ENCODE data around the gene TSC22D4. TPM values are rescaled to one million over a fixed set of nuclear protein-coding genes. Genes with fewer than 3 reads are reported as not detected.

Gene TSC22D4
- total RNA-seq, 2 experiments from 2014 or later: 38.5 to 75.4 TPM

DNA sequence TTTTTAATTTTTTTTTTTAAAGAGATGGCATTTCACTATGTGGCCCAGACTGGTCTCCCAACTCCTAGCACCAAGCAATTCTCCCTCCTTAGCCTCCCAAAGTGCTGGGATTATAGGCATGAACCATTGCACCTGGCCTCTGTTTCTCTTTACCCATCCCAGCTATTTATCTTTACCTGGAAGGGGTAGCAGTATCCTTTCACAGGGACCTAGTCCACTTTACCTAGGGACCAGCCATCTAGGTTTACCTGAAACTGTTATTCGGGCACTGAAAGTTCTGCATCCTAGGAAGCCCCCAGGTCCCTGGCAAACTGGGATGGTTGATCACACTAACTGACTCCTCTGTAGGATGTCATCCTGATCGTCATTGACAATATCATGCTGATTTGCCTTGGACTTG lies 38.3 kb upstream of the TSC22D4 start:
- BruUV-seq (replicated peaks): no TSS peak
- CTCF ChIA-PET (ENCODE audit: unreplicated experiment): no interaction called here
- peaks cover 30% of the 10 kb centered on the region for H3K4me1 ChIP-seq (ENCODE audit: insufficient read depth, low read length, poor library complexity, severe bottlenecking)
- no peaks in the 10 kb centered on the region for H3K9me3 ChIP-seq (ENCODE audit: low read length)
- no peaks in the 10 kb centered on the region for H3K36me3 ChIP-seq (ENCODE audit: insufficient read depth, low read length)
- no peak for DNase-seq (ENCODE audit: low spot score)
- no peaks in the 10 kb centered on the region for H3K79me2 ChIP-seq (ENCODE audit: insufficient read depth, low read depth, low read length)
- no peak overlapping the region for H2AFZ ChIP-seq (ENCODE audit: low read length)
- intact Hi-C loops (cut with micrococcal nuclease; ENCODE audit: unreplicated experiment): no loop called here
- H3K9me2 ChIP-seq (ENCODE audit: insufficient read depth, low read length): no peaks in the 10 kb centered on the region
- no peak overlapping the region for H3K27ac ChIP-seq (ENCODE audit: low read depth, low read length, poor library complexity, severe bottlenecking)
- TF ChIP-seq, protein P1, sequence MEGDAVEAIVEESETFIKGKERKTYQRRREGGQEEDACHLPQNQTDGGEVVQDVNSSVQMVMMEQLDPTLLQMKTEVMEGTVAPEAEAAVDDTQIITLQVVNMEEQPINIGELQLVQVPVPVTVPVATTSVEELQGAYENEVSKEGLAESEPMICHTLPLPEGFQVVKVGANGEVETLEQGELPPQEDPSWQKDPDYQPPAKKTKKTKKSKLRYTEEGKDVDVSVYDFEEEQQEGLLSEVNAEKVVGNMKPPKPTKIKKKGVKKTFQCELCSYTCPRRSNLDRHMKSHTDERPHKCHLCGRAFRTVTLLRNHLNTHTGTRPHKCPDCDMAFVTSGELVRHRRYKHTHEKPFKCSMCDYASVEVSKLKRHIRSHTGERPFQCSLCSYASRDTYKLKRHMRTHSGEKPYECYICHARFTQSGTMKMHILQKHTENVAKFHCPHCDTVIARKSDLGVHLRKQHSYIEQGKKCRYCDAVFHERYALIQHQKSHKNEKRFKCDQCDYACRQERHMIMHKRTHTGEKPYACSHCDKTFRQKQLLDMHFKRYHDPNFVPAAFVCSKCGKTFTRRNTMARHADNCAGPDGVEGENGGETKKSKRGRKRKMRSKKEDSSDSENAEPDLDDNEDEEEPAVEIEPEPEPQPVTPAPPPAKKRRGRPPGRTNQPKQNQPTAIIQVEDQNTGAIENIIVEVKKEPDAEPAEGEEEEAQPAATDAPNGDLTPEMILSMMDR (conservative IDR thresholded peaks at IDR 0.05; ENCODE audit: low read length): no peak
- TF ChIP-seq EZH2phosphoT487 (IDR thresholded peaks at IDR 0.05; ENCODE audit: borderline replicate concordance, low read depth, low read length): no peak
- POLR2A ChIA-PET: interaction anchor here (1.6 kb wide), 1 partner anchor 28 kb away, joined by 5 read pairs; no protein-coding TSS in a partner anchor
- H3K4me3 ChIP-seq (ENCODE audit: low read depth, low read length, poor library complexity, severe bottlenecking): no peak overlapping the region
- no peak overlapping the region for H3K4me2 ChIP-seq (ENCODE audit: low read length)
- no peaks in the 10 kb centered on the region for H4K20me1 ChIP-seq (ENCODE audit: insufficient read depth, low read length)

GRCh38 chr7:100516135-100516812 lies 37.3 kb upstream of the TSC22D4 start:
- CTCF ChIA-PET (ENCODE audit: unreplicated experiment): no interaction called here
- POLR2A ChIA-PET: interaction anchor here (0.7 to 1.6 kb wide), 7 partner anchors 10 to 96 kb away, joined by 3 to 5 read pairs (median 3); partner anchors contain the start of gene MOSPD3
- Histone ChIP-seq H2AFZ (ENCODE audit: low read length) (peak overlapping the region; percentile 85), H3K9me3 (ENCODE audit: low read length) (no peaks in the 10 kb centered on the region), H3K27ac (ENCODE audit: low read depth, low read length, poor library complexity, severe bottlenecking) (peak overlapping the region; percentile 52), H3K79me2 (ENCODE audit: insufficient read depth, low read depth, low read length) (no peaks in the 10 kb centered on the region), H3K9me2 (ENCODE audit: insufficient read depth, low read length) (no peaks in the 10 kb centered on the region), H3K4me1 (ENCODE audit: insufficient read depth, low read length, poor library complexity, severe bottlenecking) (peaks cover 30% of the 10 kb centered on the region), H3K4me2 (ENCODE audit: low read length) (peak overlapping the region; percentile 55), H3K36me3 (ENCODE audit: insufficient read depth, low read length) (no peaks in the 10 kb centered on the region), H4K20me1 (ENCODE audit: insufficient read depth, low read length) (no peaks in the 10 kb centered on the region), H3K4me3 (ENCODE audit: low read depth, low read length, poor library complexity, severe bottlenecking) (no peak overlapping the region)
- TF ChIP-seq EZH2phosphoT487 (IDR thresholded peaks at IDR 0.05; ENCODE audit: borderline replicate concordance, low read depth, low read length): no peak
- TF ChIP-seq, protein P1 (conservative IDR thresholded peaks at IDR 0.05; ENCODE audit: low read length): no peak
- no TSS peak for BruUV-seq (replicated peaks)
- peak; percentile 74 for DNase-seq (ENCODE audit: low spot score)
- intact Hi-C loops (cut with micrococcal nuclease; ENCODE audit: unreplicated experiment): no loop called here

DNA sequence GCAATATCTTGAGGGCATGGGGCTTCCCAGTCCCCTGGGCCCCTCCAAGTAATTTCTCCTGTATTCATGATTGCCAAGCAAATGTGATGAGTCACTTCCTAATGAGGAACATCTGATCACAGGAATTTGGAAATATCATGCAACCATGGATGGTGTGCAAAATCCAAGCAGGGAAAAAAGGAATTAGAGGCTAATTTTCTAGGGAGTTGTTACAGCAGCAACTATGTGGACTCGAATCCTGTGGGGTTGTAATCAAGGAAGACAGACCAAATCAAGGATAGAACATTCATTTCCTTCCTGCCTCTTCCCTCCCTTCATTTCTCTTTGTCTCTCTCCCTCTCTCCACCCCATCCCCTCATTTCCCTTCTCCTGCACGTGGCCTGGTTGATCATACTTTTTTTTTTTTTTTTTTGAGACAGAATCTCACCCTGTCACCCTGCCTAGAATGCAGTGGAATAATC lies 36.1 kb upstream of the TSC22D4 start:
- Histone ChIP-seq H3K9me3 (ENCODE audit: low read length) (no peaks in the 10 kb centered on the region), H3K27ac (ENCODE audit: low read depth, low read length, poor library complexity, severe bottlenecking) (no peak overlapping the region), H3K4me1 (ENCODE audit: insufficient read depth, low read length, poor library complexity, severe bottlenecking) (peaks cover 30% of the 10 kb centered on the region), H3K4me3 (ENCODE audit: low read depth, low read length, poor library complexity, severe bottlenecking) (no peak overlapping the region), H3K4me2 (ENCODE audit: low read length) (peak overlapping the region; percentile 55), H2AFZ (ENCODE audit: low read length) (peak overlapping the region; percentile 85; the same call in 1 of the 2 replicates), H4K20me1 (ENCODE audit: insufficient read depth, low read length) (no peaks in the 10 kb centered on the region), H3K79me2 (ENCODE audit: insufficient read depth, low read depth, low read length) (no peaks in the 10 kb centered on the region), H3K9me2 (ENCODE audit: insufficient read depth, low read length) (no peaks in the 10 kb centered on the region), H3K36me3 (ENCODE audit: insufficient read depth, low read length) (no peaks in the 10 kb centered on the region)
- POLR2A ChIA-PET: interaction anchor here (0.6 to 1.5 kb wide), 5 partner anchors 9 to 97 kb away, joined by 3 read pairs; partner anchors contain the start of gene MOSPD3
- intact Hi-C loops (cut with micrococcal nuclease; ENCODE audit: unreplicated experiment): no loop called here
- BruUV-seq (replicated peaks): no TSS peak
- no peak for DNase-seq (ENCODE audit: low spot score)
- TF ChIP-seq, protein P1 (conservative IDR thresholded peaks at IDR 0.05; ENCODE audit: low read length): no peak
- no peak for TF ChIP-seq EZH2phosphoT487 (IDR thresholded peaks at IDR 0.05; ENCODE audit: borderline replicate concordance, low read depth, low read length)
- CTCF ChIA-PET (ENCODE audit: unreplicated experiment): no interaction called here

All from OCI-LY7 (cell line).